PC-3 (cell line): Measurements from ENCODE around the gene B4GALNT3. TPM values are rescaled to one million over a fixed set of nuclear protein-coding genes. Genes with fewer than 3 reads are reported as not detected.

Experiments
- ATAC-seq: fragments of 200-7000 bp; cut with Tn5 transposase; 2 replicates; pipeline ENCODE4 v1.9.1; 2020; ENCODE audit warnings: mild to moderate bottlenecking, moderate library complexity
- BruUV-seq: library from RNA; stranded (reverse); fragments of 400-500 nt; replicated peaks from 2 replicates; lab custom pipeline; 2021; lab: Mats Ljungman, UMichigan
- CTCF ChIA-PET: fragments of 300-600 bp; sonication (Branson Sonifier 250); formaldehyde crosslinking; loops from one replicate; lab custom pipeline; 2022; ENCODE audit warnings: antibody characterized with exemption; lab: Charles Lee
- POLR2A ChIA-PET: fragments of 300-600 bp; sonication (Branson Sonifier 250); formaldehyde crosslinking; loops from one replicate; lab custom pipeline; 2022; ENCODE audit warnings: antibody characterized with exemption; ENCODE audit not compliant: unreplicated experiment; lab: Charles Lee
- DNase-seq: peaks from one replicate; pipeline ENCODE4 v3.0.0-alpha.2; 2015
- H2AFZ ChIP-seq: fragments of 300-600 bp; sonication (generic); 2 replicates; pipeline ENCODE4 v1.6.0; 2016; ENCODE audit warnings: antibody characterized with exemption, low read length
- H3F3A ChIP-seq: fragments of 300-600 bp; sonication (generic); one replicate; pipeline ENCODE4 v1.6.0; 2017; ENCODE audit warnings: antibody characterized with exemption, low read length, control low read depth, mild to moderate bottlenecking; ENCODE audit not compliant: unreplicated experiment
- H3K27ac ChIP-seq: fragments of 300-600 bp; sonication (generic); 2 replicates; pipeline ENCODE4 v1.5.1; 2016; ENCODE audit warnings: mild to moderate bottlenecking, low read length
- H3K27me3 ChIP-seq: fragments of 300-600 bp; sonication (generic); 2 replicates; pipeline ENCODE4 v1.6.1; 2016; ENCODE audit warnings: low read length, mixed read lengths
- H3K36me3 ChIP-seq: fragments of 300-600 bp; sonication (generic); 2 replicates; pipeline ENCODE4 v1.6.1; 2016; ENCODE audit warnings: low read depth, mixed run types, low read length, mixed read lengths
- H3K4me1 ChIP-seq: fragments of 300-600 bp; sonication (generic); 2 replicates; pipeline ENCODE4 v1.5.1; 2016; ENCODE audit warnings: low read length; ENCODE audit not compliant: insufficient read depth
- H3K4me2 ChIP-seq: fragments of 300-600 bp; sonication (generic); 2 replicates; pipeline ENCODE4 v1.6.0; 2016; ENCODE audit warnings: low read length
- H3K4me3 ChIP-seq: fragments of 300-600 bp; sonication (generic); 2 replicates; pipeline ENCODE4 v1.5.1; 2016; ENCODE audit warnings: mild to moderate bottlenecking, low read length, mixed read lengths
- H3K79me2 ChIP-seq: fragments of 300-600 bp; sonication (generic); 2 replicates; pipeline ENCODE4 v1.6.1; 2017; ENCODE audit warnings: low read length, mixed read lengths
- H3K9ac ChIP-seq: fragments of 300-600 bp; sonication (generic); 2 replicates; pipeline ENCODE4 v1.6.0; 2016; ENCODE audit warnings: mild to moderate bottlenecking, low read length
- H3K9me2 ChIP-seq: fragments of 300-600 bp; sonication (generic); replicated peaks from 2 replicates; pipeline ENCODE4 v1.6.1; 2016; ENCODE audit warnings: mixed run types, low read length, mixed read lengths
- H3K9me3 ChIP-seq: fragments of 300-600 bp; sonication (generic); 2 replicates; pipeline ENCODE4 v1.6.1; 2016; ENCODE audit warnings: low read length, mixed read lengths
- H4K20me1 ChIP-seq: fragments of 300-600 bp; sonication (generic); 2 replicates; pipeline ENCODE4 v1.6.1; 2016; ENCODE audit warnings: low read length, mixed read lengths
- CTCF ChIP-seq: fragments of 300-600 bp; sonication (generic); conservative IDR thresholded peaks from 2 replicates; pipeline ENCODE4 v1.5.1; 2017; ENCODE audit warnings: antibody characterized with exemption, low read depth, mild to moderate bottlenecking, low read length
- EZH2 ChIP-seq: fragments of 300-600 bp; sonication (generic); IDR thresholded peaks from one replicate; pipeline ENCODE4 v1.6.1; 2017; ENCODE audit warnings: antibody characterized with exemption, mild to moderate bottlenecking, low read length; ENCODE audit not compliant: unreplicated experiment
- EZH2phosphoT487 ChIP-seq: fragments of 300-600 bp; sonication (generic); IDR thresholded peaks from 2 replicates; pipeline ENCODE4 v1.6.1; 2018; ENCODE audit warnings: mild to moderate bottlenecking, antibody characterized with exemption, low read length, borderline replicate concordance
- intact Hi-C: fragments of 100-400 bp; cut with micrococcal nuclease; formaldehyde crosslinking; loops from 2 replicates; pipeline ENCODE4 v1.9.0; 2023
- total RNA-seq: library from RNA; depleted of rRNA; stranded (reverse); fragments of >200 nt; gene quantifications from 2 replicates; pipeline ENCODE4 v1.2.3, GENCODE V29; 2014

Gene B4GALNT3
- total RNA-seq, 1 experiment from 2014 or later, result 3.7 TPM

DNA sequence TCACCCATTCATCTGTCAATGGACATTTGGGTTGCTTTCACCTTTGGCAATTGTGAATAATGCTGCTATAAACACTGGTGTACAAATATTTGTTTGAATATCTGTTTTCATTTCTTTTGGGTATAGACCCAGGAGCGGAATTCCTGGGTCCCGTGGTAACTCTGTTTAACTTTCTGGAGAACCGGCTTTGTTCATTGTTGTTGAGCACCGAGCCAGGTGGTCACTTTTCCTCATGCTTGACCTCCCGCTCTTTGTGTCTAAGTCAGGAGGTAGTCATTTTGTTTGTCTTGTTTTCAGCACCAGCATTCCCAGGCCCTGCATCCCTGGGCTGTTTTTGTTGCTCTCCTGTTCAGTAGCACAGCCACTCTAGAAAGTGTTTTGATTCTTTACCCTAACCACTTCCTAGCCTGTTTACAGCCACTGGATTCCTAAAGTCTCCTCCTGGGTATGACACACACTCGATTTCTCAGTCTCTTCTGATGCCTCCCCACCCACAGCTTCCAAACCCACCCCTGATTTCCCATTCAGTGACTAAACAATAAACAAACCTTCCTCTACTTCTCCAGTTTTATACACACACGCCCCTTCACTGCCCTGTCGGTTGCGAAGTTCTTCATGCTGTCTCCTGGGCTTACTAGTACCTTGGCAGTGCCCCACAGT lies 37.9 kb downstream of the B4GALNT3 start:
- Histone ChIP-seq H3F3A (peaks cover 1% of the 10 kb centered on the region), H3K4me2 (peak overlapping the region; percentile 39), H3K4me3 (no peak overlapping the region), H3K27ac (peak overlapping the region; percentile 73), H3K4me1 (peaks cover 24% of the 10 kb centered on the region), H3K9me3 (no peaks in the 10 kb centered on the region), H3K27me3 (no peaks in the 10 kb centered on the region), H3K79me2 (no peaks in the 10 kb centered on the region), H3K36me3 (no peaks in the 10 kb centered on the region), H4K20me1 (no peaks in the 10 kb centered on the region), H3K9me2 (no peaks in the 10 kb centered on the region), H3K9ac (peak overlapping the region; percentile 22), H2AFZ (no peak overlapping the region)
- intact Hi-C loops, result no loop called here
- TF ChIP-seq EZH2phosphoT487, result no peak
- ATAC-seq (peak; percentile 67), DNase-seq (peak; percentile 77)
- POLR2A ChIA-PET, result no interaction called here
- CTCF ChIA-PET, result no interaction called here
- no TSS peak for BruUV-seq

GRCh38 chr12:499837-500458 lies 40.2 kb downstream of the B4GALNT3 start:
- ATAC-seq (no peak), DNase-seq (no peak)
- Histone ChIP-seq H3K4me1 (peaks cover 32% of the 10 kb centered on the region), H3K9me3 (no peaks in the 10 kb centered on the region), H3F3A (peaks cover 3% of the 10 kb centered on the region), H3K27me3 (no peaks in the 10 kb centered on the region), H3K9me2 (no peaks in the 10 kb centered on the region), H3K79me2 (no peaks in the 10 kb centered on the region), H3K27ac (no peak overlapping the region), H3K4me2 (no peak overlapping the region), H3K36me3 (no peaks in the 10 kb centered on the region), H3K9ac (no peak overlapping the region), H4K20me1 (no peaks in the 10 kb centered on the region), H3K4me3 (no peak overlapping the region), H2AFZ (no peak overlapping the region)
- TF ChIP-seq EZH2phosphoT487 (no peak), EZH2 (no peak), CTCF (no peak)
- no TSS peak for BruUV-seq
- CTCF ChIA-PET, result no interaction called here
- POLR2A ChIA-PET, result no interaction called here
- intact Hi-C loops, result no loop called here

DNA sequence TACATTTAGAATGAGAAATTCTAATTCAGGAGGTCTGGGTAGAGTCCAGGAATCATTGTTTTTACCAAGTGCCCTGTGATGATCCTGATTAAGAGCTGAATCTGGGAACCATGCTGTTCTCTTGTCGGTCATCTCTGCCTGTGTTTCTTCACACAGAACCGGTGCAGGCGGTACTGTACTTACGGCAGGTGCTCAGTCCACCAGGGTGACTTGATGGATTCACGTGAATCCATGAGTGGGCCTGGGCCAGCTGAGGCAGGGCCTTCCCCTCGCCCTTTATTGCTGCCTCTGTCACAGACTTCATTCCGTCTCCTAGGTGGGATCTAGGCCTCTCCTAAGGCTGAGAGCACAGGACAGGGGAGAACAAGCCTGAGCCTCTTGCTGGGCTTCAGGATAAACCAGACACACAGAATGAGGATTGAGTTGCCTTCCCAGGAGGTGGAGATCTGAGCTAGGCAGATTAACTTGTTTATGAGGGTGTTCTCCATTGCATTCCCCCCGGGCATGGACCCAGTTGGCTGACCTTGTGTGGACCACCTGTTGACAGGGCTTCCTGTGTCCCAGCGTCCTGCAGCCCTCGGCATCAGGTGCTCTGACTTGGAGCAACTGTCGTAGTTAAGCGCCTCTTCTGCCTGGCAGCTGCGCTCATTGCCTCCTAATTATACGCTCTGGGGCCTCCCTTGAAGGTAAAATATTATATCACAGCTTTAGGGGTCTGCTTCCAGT lies 42.1 kb downstream of the B4GALNT3 start:
- no peak for ATAC-seq
- no peak for TF ChIP-seq EZH2phosphoT487
- no peak for TF ChIP-seq EZH2
- no peak for TF ChIP-seq CTCF
- H4K20me1 ChIP-seq, result no peaks in the 10 kb centered on the region
- H3K9ac ChIP-seq, result no peak overlapping the region
- POLR2A ChIA-PET, result no interaction called here
- peak overlapping the region; percentile 94 for H3K27ac ChIP-seq
- BruUV-seq, result no TSS peak
- H3F3A ChIP-seq, result peaks cover 3% of the 10 kb centered on the region
- no peaks in the 10 kb centered on the region for H3K27me3 ChIP-seq
- H3K4me2 ChIP-seq, result no peak overlapping the region
- H3K9me2 ChIP-seq, result no peaks in the 10 kb centered on the region
- no peaks in the 10 kb centered on the region for H3K9me3 ChIP-seq
- H3K36me3 ChIP-seq, result no peaks in the 10 kb centered on the region
- H3K79me2 ChIP-seq, result no peaks in the 10 kb centered on the region
- peaks cover 32% of the 10 kb centered on the region for H3K4me1 ChIP-seq
- no peak overlapping the region for H2AFZ ChIP-seq
- no peak for DNase-seq
- intact Hi-C loops, result no loop called here
- CTCF ChIA-PET, result no interaction called here
- H3K4me3 ChIP-seq, result no peak overlapping the region
